ENCODE results near the gene PPP2R2C.

PPP2R2C gene

GRCh38 chr4:6375620-6376295 lies 96.7 kb downstream of the PPP2R2C start:
- no peak for DNase-seq

- no peak for DNase-seq
Measured at GRCh38 chr4:6374575-6374974, 97.8 kb downstream of the PPP2R2C start.

DNA sequence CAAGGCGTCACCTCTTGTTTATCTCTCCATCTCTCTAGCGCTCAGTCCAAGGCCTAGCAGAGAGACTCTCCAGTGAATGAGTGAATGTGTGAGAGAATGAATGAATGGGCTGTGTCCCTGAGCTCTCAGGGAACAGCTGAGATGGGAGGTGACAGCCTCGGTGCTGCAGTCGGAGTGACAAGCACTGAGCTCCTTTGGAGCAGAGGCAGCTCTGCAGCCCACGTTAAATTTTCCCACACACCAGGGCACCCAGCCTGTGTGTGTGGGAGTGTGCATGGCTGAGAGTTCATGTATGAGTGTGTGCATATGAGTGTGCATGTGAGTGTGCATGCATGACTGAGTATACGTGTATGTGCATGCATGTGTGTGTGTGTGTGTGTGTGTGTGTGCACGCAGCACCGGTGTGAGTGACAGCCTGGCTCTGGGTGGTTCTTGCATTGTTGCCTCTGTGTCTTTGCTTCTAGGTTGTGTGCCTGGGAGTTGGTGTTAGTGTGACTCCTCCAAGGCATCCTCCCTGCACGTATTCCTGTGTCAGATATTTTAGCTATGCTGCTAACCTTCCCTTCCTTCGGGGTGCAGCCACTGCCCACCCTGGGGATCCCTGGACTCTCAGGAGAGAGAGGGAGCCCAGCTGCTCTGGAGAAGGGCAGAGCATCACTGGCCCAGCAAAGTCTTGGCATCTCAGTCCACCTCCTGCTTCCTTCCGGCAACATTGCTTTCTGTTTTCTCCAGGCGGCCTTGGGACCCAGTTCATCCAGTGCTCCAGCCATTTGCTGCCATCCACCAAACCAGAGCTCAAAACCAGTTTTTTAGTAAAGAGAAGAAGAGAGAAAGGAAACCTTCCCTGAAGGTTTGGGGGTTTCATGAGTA lies 98.6 kb downstream of the PPP2R2C start:
- DNase-seq = no peak

DNA sequence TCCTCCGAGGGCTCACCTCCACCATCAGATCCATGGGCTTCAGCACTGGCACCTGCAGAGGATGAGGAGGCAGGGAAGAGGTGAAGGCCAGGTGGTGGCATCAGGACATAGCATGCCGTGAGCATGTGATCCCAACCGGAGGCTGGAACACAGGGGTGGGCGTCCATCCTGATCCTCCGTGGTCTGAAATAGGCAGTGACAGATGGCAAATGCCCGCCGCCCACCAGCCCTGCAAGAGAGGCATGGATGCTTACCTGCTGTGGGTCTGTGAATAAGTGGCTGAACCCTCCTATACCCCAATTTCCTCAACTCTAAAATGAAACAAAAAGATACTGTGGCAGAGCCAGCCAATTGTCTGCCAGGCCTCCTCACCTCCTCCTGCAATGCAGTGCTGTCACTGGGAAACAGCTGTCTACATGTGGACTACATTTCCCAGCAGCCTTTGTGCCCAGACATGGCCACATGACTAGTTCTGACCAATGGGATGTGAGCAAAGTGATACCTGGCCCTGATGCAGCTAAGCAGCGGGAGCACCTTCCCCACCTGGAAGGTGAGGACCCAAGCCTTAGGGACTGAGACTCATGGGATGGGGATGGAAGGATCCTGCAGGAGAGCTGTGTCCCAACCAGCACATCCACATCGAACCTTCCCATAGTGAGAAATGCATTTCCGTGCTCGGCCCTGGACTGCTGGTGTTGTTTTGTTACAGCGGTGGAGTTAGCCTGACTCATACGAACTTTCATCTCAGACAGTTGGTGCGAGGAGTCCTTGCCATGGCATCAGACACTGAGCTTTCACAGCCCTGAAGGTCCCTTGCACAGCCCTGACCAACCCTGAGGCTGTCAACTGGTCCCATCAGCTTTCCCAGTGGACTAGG lies 99.5 kb downstream of the PPP2R2C start:
- DNase-seq = no peak

DNA sequence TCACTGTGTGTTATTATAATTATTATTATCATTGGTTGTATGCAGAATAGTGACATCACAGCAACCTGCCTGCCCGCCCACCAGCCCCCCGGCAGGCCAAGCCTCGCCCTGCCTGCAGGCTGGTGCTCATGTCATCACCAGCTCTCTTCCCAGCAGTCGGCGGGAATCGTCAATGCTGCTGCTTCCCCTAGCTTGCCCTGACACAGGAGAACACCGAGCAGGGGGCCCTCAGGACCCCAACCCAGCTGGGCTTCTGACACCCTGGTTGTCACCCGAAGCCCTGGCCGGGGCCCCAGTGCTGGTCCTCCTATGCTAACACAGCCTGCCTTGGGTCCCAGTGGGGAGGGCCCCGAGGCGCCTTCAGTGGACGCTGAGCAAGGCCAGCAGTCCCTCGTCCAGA lies 100.6 kb downstream of the PPP2R2C start:
- no peak for DNase-seq

DNA sequence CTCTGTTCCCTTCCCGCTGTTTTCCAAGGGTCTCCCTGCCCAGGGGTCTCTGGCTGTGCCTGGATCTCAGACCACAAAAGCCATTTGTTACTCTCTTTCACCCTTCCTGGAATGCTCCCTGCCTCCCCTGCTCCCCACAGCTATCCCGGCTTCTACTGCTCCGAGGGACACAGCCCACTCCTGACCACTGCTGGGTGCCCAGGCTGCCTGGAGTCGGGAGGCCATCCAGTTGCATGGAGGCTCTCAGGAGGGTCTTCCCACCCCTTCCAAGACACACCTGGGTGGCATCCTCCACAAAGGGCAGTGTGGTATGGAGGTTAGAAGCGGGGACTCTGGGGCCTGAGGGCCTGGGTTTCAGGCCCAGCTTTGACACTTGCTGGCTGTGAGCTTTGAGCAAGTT lies 101.1 kb downstream of the PPP2R2C start:
- no peak for DNase-seq

DNA sequence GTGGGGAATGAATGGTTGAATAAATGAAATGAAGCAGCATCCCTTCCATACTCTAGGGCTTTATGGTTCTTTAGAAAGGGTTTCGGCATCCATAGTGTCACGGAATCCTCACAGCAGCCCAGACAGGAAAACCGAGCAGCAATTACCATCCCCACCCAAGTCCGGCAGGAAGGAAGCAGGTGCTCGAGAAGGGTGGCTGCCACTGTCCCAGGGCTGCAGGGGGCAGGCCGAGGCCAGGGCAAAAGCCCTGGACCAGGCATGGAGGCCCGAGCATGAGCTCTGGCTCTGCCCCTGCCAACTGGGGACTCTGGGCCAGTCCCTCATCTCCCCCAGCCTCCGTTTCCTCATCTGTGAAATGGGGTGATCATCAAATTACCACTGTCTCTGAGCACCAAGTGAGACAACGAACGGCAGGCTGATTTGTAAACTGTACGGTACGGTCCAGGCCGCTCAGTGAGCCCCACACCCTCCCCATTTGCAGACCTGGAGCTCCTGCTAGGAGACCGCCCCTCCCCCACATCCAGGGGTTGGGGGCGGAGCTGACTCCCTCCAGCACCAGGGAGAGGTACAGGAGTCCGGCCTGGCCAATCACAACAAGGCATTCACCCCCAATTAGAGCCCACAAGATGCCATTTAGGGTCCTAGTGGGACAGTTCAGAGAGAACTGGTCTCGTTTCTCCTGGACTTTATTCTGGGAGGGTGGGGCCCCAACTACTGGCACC lies 102.3 kb downstream of the PPP2R2C start:
- DNase-seq = no peak

DNA sequence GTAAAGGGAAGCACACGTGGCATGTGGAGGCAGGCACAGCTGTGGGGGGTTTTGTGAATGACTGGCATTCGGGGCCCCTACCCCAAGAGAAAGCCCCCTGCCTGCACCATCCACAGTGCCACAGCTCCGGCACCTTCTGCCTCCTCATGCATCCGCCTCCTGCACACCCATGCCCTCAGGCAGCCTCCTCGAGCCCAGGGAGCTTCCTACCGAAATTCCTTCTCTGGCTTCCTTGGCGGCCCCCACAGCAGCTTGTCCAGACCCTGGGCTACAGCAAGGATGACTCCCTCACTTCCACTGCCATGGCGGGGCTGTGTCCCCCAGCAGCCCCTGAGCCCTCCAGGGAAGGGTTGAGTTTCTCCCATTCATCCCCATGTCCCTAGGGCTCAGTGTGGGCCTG lies 102.9 kb downstream of the PPP2R2C start:
- no peak for DNase-seq

GRCh38 chr4:6369035-6369434 lies 103.4 kb downstream of the PPP2R2C start:
- no peak for DNase-seq

DNA sequence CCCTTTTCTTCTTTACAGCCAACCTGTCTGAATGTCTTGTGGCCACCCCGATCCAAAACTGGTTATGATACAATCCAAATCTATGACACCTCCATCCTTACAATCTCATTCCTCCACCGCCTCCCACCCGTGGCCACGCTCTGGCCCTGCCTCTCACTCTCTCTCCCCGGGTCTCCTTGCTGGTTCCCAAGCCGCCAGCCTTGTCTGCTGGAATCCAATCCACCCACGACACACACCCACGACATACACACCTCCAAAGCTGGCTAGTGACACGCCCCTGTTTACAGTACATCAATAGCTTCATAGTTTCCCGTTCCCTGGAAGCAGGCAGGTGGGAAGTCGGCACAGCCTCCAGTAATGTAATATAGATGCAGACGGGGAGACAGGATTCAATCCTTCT lies 103.8 kb downstream of the PPP2R2C start:
- DNase-seq = no peak

DNA sequence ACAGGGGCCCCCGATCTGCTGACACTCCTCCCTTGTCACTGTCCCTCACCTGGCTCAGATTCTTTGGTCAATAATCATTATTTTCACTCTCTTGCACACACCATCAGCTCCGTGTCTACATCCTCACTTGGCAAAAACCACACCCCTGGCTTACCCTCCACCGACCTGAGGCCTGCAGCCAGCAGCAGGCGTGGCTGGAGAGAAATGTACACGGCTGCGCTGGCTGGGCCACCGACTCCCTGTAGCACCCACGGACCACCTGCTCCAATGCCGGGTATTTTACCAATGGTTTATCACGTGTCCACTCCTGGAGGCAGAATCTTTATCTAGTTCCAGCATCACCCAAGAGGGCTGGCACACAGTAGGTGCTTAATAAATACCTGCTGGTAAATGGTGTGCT lies 104.3 kb downstream of the PPP2R2C start:
- DNase-seq = no peak

DNA sequence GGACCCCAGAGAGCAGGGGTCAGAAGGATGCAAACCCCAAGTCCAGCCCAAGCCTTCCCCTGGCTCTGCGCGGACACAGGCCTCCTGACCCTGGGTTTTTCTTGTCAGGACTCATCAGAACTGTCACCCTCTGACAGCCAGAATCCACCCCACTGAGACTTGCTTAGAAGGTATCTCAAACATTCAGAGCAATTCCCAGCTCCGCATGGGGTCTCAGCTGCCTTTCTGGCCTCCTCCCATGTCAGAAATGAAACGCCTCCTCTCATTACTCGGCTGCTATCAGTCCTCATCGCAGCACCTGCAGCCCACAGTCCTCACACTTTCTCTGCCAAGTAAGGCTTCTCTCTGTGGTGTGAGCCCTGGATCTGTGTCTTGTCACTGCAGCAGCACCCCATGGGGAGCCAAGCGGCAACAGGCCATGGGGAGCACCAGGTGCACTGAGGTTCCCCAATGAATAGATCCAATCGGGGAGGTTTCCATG lies 105.0 kb downstream of the PPP2R2C start:
- no peak for DNase-seq

DNA sequence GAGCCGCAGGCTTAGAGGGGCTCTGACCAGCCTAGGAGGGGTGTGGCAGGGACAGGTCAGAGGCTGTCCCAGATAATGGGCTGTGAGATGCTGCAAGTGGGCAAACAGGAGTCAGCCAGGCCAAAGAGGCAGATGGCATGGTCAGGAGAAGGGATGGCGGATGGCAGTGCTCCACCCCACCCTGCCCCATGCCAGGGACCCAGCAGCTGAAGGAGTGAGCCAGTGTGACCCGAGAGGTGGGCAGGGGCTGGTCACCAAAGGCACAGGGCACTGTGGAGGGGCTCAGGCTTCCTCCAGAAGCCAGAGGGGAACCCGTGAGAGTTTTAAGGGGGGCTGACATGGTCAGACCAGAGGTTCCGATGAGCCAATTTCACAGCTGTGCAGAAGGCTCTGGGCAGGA lies 105.8 kb downstream of the PPP2R2C start:
- no peak for DNase-seq

DNA sequence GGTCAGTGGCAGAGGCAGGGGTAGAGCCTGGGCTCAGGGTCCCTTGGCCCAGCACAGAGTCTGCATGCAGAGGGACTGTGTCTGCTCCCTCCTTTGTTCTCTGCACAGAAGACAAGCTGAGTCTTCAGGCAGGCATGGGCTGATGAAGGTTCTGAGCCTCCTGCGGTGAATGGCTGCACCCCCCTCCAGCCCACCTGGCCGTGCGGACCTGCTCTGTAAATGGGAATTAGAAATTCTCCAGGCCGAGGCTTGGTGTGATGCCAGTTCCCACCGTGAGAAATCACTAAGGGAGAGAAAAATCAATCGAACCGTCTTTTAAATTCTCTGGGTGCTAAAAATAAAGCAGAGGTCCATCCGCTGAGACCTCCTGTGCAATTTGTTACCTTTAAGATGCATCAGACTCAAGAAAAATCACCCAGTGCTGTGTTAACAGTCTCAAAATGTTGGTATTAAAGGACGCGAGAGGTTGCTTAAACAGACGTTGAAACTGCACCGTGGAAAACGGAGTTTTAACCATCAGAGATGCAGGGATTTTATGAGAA lies 106.8 kb downstream of the PPP2R2C start:
- DNase-seq = no peak

DNA sequence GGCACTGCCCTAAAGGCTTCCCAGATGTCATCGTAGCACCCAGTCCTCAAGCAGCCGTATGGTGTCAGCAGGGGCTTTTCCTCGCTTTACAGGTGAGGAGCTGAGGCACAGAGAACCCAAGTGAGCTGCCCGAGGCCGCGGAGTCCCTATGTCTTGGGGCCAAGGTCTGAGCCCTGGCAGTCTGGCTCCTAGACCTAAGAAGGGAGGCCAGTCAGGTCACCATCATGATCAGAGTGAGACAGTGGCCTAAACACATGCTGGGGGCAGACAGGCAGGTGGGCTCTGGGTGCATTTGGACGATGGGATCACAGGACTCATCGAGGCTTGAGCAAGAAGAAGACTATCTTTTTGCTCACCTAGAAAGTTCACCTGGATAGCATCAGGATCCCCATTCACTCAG lies 107.8 kb downstream of the PPP2R2C start:
- no peak for DNase-seq

GRCh38 chr4:6364146-6364545 lies 108.3 kb downstream of the PPP2R2C start:
- no peak for DNase-seq

- DNase-seq = no peak
Measured at GRCh38 chr4:6362896-6363295, 109.5 kb downstream of the PPP2R2C start.

DNA sequence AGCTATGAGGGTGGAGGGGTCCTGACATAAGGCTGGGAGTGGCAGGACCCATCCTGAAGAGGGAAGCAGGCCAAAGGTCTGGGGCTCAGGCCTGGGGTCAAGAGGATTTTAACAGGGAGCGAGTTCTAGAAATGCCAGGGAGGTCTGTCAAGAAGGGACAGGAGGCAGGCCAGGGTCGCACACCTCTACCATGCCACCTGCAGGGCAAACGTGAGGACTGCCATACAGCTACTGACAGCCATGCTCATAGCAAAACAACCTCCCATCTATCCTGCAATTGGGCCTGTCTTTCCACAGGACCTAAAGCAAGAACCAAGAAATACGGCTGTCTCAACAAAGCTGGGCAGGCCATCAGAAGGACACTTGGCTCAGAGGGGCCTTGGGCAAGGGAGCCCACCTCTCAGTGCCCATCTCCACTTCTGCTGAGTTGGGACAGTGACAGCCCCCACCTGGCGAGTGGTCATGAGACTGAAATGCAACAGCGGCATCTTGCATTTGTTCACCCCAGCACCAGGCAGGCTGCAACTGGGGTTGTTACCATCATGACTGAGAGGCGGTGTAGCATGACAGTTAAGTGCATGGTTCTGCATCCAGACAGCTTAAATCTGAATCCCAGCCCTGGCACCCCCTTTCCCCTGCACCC lies 110.0 kb downstream of the PPP2R2C start:
- DNase-seq = no peak

- no peak for DNase-seq
Measured at GRCh38 chr4:6361076-6361784, 111.2 kb downstream of the PPP2R2C start.

- DNase-seq = no peak
Measured at GRCh38 chr4:6360385-6360784, 112.0 kb downstream of the PPP2R2C start.
